ENCODE measurements around the gene F13A1. TPM values are rescaled to one million over a fixed set of nuclear protein-coding genes. Genes with fewer than 3 reads are reported as not detected.

F13A1 gene
- total and polyA plus RNA-seq, 2 donors from 2014 or later, result 28.9 to 275 TPM

DNA sequence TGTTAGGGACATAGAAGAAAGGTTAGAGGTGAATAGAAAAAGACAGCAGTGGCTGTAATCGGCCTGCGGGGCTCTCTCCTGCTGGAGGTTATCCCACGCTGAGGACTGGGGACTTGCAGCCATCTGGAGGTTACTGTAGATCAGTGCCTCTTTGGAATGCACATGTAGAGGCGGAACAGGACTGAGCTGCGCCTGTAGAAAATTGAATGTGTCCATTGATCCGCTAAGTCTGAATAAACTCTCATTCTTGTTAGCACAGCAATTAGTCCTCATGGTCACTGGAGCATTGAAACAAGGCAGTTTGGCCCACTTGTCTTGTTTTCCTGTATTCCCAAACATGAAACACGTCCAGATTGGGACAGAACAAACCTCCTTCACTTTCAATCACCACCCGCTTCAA is 46.3 kb upstream of the F13A1 start:
- H3K9me3 ChIP-seq (ENCODE audit: control insufficient read depth in 2 of 3, insufficient read depth in 1 of 3, low read length in 3 of 3), result no peaks in the 10 kb centered on the region
- H3K27me3 ChIP-seq (ENCODE audit: control insufficient read depth, insufficient read depth, low read length), result no peaks in the 10 kb centered on the region
- peaks cover 0 to 6% (median 4%) of the 10 kb centered on the region in 3 donors for H3K4me1 ChIP-seq (ENCODE audit: control insufficient read depth in 2 of 3, insufficient read depth in 2 of 3, low read depth in 1 of 3, low read length in 3 of 3)
- intact Hi-C loops (cut with DNase I), result no loop called here
- TF ChIP-seq, protein P1, sequence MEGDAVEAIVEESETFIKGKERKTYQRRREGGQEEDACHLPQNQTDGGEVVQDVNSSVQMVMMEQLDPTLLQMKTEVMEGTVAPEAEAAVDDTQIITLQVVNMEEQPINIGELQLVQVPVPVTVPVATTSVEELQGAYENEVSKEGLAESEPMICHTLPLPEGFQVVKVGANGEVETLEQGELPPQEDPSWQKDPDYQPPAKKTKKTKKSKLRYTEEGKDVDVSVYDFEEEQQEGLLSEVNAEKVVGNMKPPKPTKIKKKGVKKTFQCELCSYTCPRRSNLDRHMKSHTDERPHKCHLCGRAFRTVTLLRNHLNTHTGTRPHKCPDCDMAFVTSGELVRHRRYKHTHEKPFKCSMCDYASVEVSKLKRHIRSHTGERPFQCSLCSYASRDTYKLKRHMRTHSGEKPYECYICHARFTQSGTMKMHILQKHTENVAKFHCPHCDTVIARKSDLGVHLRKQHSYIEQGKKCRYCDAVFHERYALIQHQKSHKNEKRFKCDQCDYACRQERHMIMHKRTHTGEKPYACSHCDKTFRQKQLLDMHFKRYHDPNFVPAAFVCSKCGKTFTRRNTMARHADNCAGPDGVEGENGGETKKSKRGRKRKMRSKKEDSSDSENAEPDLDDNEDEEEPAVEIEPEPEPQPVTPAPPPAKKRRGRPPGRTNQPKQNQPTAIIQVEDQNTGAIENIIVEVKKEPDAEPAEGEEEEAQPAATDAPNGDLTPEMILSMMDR (IDR thresholded peaks at IDR 0.05; ENCODE audit: borderline replicate concordance, extremely low read depth, insufficient read depth), result no peak
- no peak overlapping the region for H3K4me3 ChIP-seq (ENCODE audit: low read length in 3 of 3)
- FAIRE-seq, result no peak
- DNase-seq, result peak in 4 of 5 donors; percentile 47 to 83 (median 65)
- peak overlapping the region in 1 of 2 donors; percentile 54 for H3K27ac ChIP-seq (ENCODE audit: low read depth in 2 of 2, low read length in 2 of 2)
- no peaks in the 10 kb centered on the region for H3K36me3 ChIP-seq (ENCODE audit: control insufficient read depth in 2 of 3, insufficient read depth in 3 of 3, low read length in 3 of 3)
- no peak overlapping the region for H3K9ac ChIP-seq (ENCODE audit: low read length in 3 of 3)

DNA sequence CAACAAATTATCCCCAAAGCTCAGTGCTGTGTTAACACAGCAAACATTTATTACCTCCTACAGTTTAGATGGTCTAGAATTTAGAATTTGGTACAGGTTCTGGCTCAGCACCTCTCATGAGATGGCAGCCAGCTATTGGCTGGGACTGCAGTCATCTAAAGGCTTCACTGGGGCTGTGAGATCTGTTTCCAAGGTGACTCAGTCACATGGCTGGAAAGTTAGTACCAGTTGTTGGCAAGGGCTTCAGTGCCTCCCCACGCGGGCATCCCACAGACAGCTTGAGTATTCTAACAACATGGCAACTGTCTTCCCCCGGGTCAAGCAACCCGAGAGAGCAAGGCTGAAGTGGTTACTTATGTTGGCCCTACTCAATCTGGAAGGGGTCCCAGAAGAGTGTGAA is 44.8 kb upstream of the F13A1 start:
- no peak overlapping the region for H3K4me3 ChIP-seq (ENCODE audit: low read length in 3 of 3)
- intact Hi-C loops (cut with DNase I), result no loop called here
- peaks cover 4 to 10% (median 6%) of the 10 kb centered on the region in 3 donors for H3K4me1 ChIP-seq (ENCODE audit: control insufficient read depth in 2 of 3, insufficient read depth in 2 of 3, low read depth in 1 of 3, low read length in 3 of 3)
- H3K36me3 ChIP-seq (ENCODE audit: control insufficient read depth in 2 of 3, insufficient read depth in 3 of 3, low read length in 3 of 3), result no peaks in the 10 kb centered on the region
- H3K27ac ChIP-seq (ENCODE audit: low read depth in 2 of 2, low read length in 2 of 2), result no peak overlapping the region
- no peaks in the 10 kb centered on the region for H3K27me3 ChIP-seq (ENCODE audit: control insufficient read depth, insufficient read depth, low read length)
- FAIRE-seq, result no peak
- DNase-seq, result no peak
- H3K9ac ChIP-seq (ENCODE audit: low read length in 3 of 3), result no peak overlapping the region
- TF ChIP-seq, protein P1 (IDR thresholded peaks at IDR 0.05; ENCODE audit: borderline replicate concordance, extremely low read depth, insufficient read depth), result no peak
- H3K9me3 ChIP-seq (ENCODE audit: control insufficient read depth in 2 of 3, insufficient read depth in 1 of 3, low read length in 3 of 3), result no peaks in the 10 kb centered on the region

DNA sequence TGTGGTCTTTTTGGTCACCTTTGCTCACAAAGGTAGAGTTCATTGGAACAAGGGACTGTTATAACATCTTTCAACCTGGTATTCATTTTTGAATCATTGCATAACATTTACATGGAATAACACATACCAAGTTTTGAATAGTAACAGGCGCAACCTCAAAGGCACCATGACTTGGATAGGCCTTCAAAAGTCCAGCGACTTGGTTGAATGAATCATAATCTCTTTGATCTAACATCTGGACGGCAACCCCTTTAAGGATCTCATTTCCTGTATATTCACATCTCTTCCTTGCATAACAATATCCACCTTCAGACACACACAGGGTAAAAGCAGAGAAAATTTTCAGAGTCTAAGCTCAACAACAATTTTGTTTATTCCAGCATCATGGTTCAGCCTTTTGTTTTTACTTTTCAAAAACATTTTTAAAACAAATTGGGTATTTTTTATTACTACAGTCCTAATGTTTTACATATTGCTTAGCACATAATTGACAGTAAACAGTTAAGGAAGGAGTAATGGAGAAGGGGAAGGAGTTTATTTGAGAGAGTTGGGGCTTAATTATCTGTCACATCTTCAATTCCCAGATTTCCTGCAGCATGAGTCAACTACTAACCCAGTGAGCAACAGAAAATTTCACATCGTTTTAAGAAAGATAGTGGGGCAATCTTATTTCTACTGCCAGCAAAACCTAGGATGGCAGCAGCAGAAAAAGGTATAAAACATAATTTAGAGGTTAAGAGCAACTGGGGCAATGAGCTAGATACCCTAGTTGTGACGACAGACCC is 41.8 kb upstream of the F13A1 start:
- TF ChIP-seq, protein P1 (IDR thresholded peaks at IDR 0.05; ENCODE audit: borderline replicate concordance, extremely low read depth, insufficient read depth), result no peak
- H3K9me3 ChIP-seq (ENCODE audit: control insufficient read depth in 2 of 3, insufficient read depth in 1 of 3, low read length in 3 of 3), result no peaks in the 10 kb centered on the region
- peaks cover 4 to 12% (median 5%) of the 10 kb centered on the region in 3 donors for H3K4me1 ChIP-seq (ENCODE audit: control insufficient read depth in 2 of 3, insufficient read depth in 2 of 3, low read depth in 1 of 3, low read length in 3 of 3)
- no peak overlapping the region for H3K4me3 ChIP-seq (ENCODE audit: low read length in 3 of 3)
- DNase-seq, result no peak
- H3K27ac ChIP-seq (ENCODE audit: low read depth in 2 of 2, low read length in 2 of 2), result no peak overlapping the region
- H3K36me3 ChIP-seq (ENCODE audit: control insufficient read depth in 2 of 3, insufficient read depth in 3 of 3, low read length in 3 of 3), result no peaks in the 10 kb centered on the region
- no peak for FAIRE-seq
- no peaks in the 10 kb centered on the region for H3K27me3 ChIP-seq (ENCODE audit: control insufficient read depth, insufficient read depth, low read length)
- intact Hi-C loops (cut with DNase I), result no loop called here
- H3K9ac ChIP-seq (ENCODE audit: low read length in 3 of 3), result no peak overlapping the region
